H9 (cell line): ENCODE results near the gene COL19A1. TPM values are rescaled to one million over a fixed set of nuclear protein-coding genes. Genes with fewer than 3 reads are reported as not detected.

Experiments used
- DNase-seq: peaks from one replicate; pipeline ENCODE4 v3.0.0-alpha.2; 2017
- H2AFZ ChIP-seq: one replicate; pipeline ENCODE4 v1.6.1; 2013; ENCODE audit warnings: mild to moderate bottlenecking, low read length, control low read depth, moderate library complexity
- H2AK5ac ChIP-seq: 2 replicates; pipeline ENCODE4 v1.6.1; 2013; ENCODE audit warnings: low read length, control low read depth, mixed read lengths; ENCODE audit not compliant: insufficient read length
- H2BK120ac ChIP-seq: one replicate; pipeline ENCODE4 v1.6.1; 2013; ENCODE audit warnings: low read depth, mild to moderate bottlenecking, low read length, control low read depth, inconsistent platforms; ENCODE audit not compliant: poor library complexity, severe bottlenecking
- H2BK12ac ChIP-seq: 2 replicates; pipeline ENCODE4 v1.6.1; 2013; ENCODE audit warnings: low read length, control low read depth, mixed read lengths, low read depth; ENCODE audit not compliant: insufficient read length
- H2BK15ac ChIP-seq: 2 replicates; pipeline ENCODE4 v1.6.1; 2013; ENCODE audit warnings: low read depth, low read length, control low read depth
- H2BK20ac ChIP-seq: one replicate; pipeline ENCODE4 v1.6.1; 2013; ENCODE audit warnings: low read depth, mild to moderate bottlenecking, low read length, control low read depth, inconsistent platforms; ENCODE audit not compliant: poor library complexity, severe bottlenecking
- H2BK5ac ChIP-seq: 2 replicates; pipeline ENCODE4 v1.6.1; 2013; ENCODE audit warnings: low read length, control low read depth, mixed read lengths; ENCODE audit not compliant: insufficient read length
- H3K14ac ChIP-seq: 2 replicates; pipeline ENCODE4 v1.6.1; 2013; ENCODE audit warnings: low read length, control low read depth; ENCODE audit not compliant: insufficient read depth
- H3K18ac ChIP-seq: 2 replicates; pipeline ENCODE4 v1.6.1; 2013; ENCODE audit warnings: low read depth, mild to moderate bottlenecking, mixed read lengths, low read length, control low read depth; ENCODE audit not compliant: insufficient read length
- H3K23ac ChIP-seq: 2 replicates; pipeline ENCODE4 v1.6.1; 2013; ENCODE audit warnings: low read length, control low read depth, mixed read lengths, low read depth; ENCODE audit not compliant: insufficient read length
- H3K23me2 ChIP-seq: 2 replicates; pipeline ENCODE4 v1.6.1; 2013; ENCODE audit warnings: low read depth, mild to moderate bottlenecking, mixed read lengths, low read length, control low read depth; ENCODE audit not compliant: insufficient read length, poor library complexity, severe bottlenecking
- H3K27ac ChIP-seq: 2 replicates; pipeline ENCODE4 v1.5.1; 2013; ENCODE audit warnings: low read length, control low read depth, mixed read lengths, low read depth; ENCODE audit not compliant: insufficient read length
- H3K27me3 ChIP-seq: 2 replicates; pipeline ENCODE4 v1.6.1; 2013; ENCODE audit warnings: low read length, control low read depth, inconsistent platforms; ENCODE audit not compliant: insufficient read depth
- H3K4ac ChIP-seq: 2 replicates; pipeline ENCODE4 v1.6.1; 2013; ENCODE audit warnings: low read depth, mild to moderate bottlenecking, control low read depth, inconsistent platforms, low read length, moderate library complexity
- H3K4me1 ChIP-seq: 2 replicates; pipeline ENCODE4 v1.6.1; 2013; ENCODE audit warnings: low read length, control low read depth, inconsistent platforms; ENCODE audit not compliant: insufficient read depth
- H3K4me2 ChIP-seq: 2 replicates; pipeline ENCODE4 v1.6.1; 2013; ENCODE audit warnings: low read length, control low read depth, mixed read lengths; ENCODE audit not compliant: insufficient read length, insufficient read depth
- H3K56ac ChIP-seq: 2 replicates; pipeline ENCODE4 v1.6.1; 2013; ENCODE audit warnings: low read depth, mild to moderate bottlenecking, mixed read lengths, low read length, control low read depth; ENCODE audit not compliant: insufficient read length
- H3K79me1 ChIP-seq: 2 replicates; pipeline ENCODE4 v1.6.1; 2013; ENCODE audit warnings: low read depth, mild to moderate bottlenecking, moderate library complexity, low read length, control low read depth, inconsistent platforms; ENCODE audit not compliant: insufficient read depth, poor library complexity, severe bottlenecking
- H3K79me2 ChIP-seq: 2 replicates; pipeline ENCODE4 v1.6.1; 2013; ENCODE audit warnings: low read length, control low read depth, inconsistent platforms; ENCODE audit not compliant: insufficient read depth
- H3K9ac ChIP-seq: 2 replicates; pipeline ENCODE4 v1.6.1; 2013; ENCODE audit warnings: low read length, control low read depth, mixed read lengths; ENCODE audit not compliant: insufficient read length; ENCODE audit errors: extremely low read depth
- H3K9me3 ChIP-seq: one replicate; pipeline ENCODE4 v1.6.1; 2013; ENCODE audit warnings: low read depth, low read length, inconsistent platforms; ENCODE audit not compliant: control insufficient read depth
- H3T11ph ChIP-seq: one replicate; pipeline ENCODE4 v1.6.1; 2013; ENCODE audit warnings: mild to moderate bottlenecking, low read length, control low read depth, inconsistent platforms
- H4K20me1 ChIP-seq: one replicate; pipeline ENCODE4 v1.6.1; 2013; ENCODE audit not compliant: control insufficient read depth, insufficient read length, insufficient read depth
- H4K5ac ChIP-seq: 2 replicates; pipeline ENCODE4 v1.6.1; 2013; ENCODE audit warnings: low read depth, mild to moderate bottlenecking, mixed read lengths, low read length, control low read depth; ENCODE audit not compliant: insufficient read length
- H4K8ac ChIP-seq: replicated peaks from 2 replicates; pipeline ENCODE4 v1.6.1; 2013; ENCODE audit warnings: low read length, control low read depth, mixed read lengths, low read depth; ENCODE audit not compliant: insufficient read length
- H4K91ac ChIP-seq: 2 replicates; pipeline ENCODE4 v1.6.1; 2013; ENCODE audit warnings: low read depth, mild to moderate bottlenecking, moderate library complexity, mixed read lengths, low read length, control low read depth; ENCODE audit not compliant: insufficient read length
- H3K27ac Mint-ChIP-seq, 3 experiments: 2 replicates in 2 of 3; 3 replicates in 1 of 3; pipeline ENCODE4 v1.8.0; 2020 to 2021; ENCODE audit warnings: mixed read lengths in 3 of 3, mild to moderate bottlenecking in 1 of 3, moderate library complexity in 1 of 3
- H3K27me3 Mint-ChIP-seq: 2 replicates; pipeline ENCODE4 v1.8.0; 2021; ENCODE audit warnings: low read depth, mild to moderate bottlenecking, moderate library complexity, mixed read lengths
- H3K36me3 Mint-ChIP-seq, 3 experiments: 2 replicates in 2 of 3; 3 replicates in 1 of 3; pipeline ENCODE4 v1.8.0; 2020 to 2021; ENCODE audit warnings: low read depth in 3 of 3, mixed read lengths in 3 of 3; ENCODE audit not compliant: insufficient read depth in 1 of 3
- H3K4me1 Mint-ChIP-seq, 2 experiments: 2 replicates each; pipeline ENCODE4 v1.8.0; 2020; ENCODE audit warnings: mixed read lengths in 2 of 2
- H3K4me3 Mint-ChIP-seq, 2 experiments: 2 replicates in 1 of 2; 3 replicates in 1 of 2; pipeline ENCODE4 v1.8.0; 2020 to 2021; ENCODE audit warnings: mild to moderate bottlenecking in 2 of 2, mixed read lengths in 2 of 2, moderate library complexity in 1 of 2
- H3K9me3 Mint-ChIP-seq, 2 experiments: 2 replicates in 1 of 2; 3 replicates in 1 of 2; pipeline ENCODE4 v1.8.0; 2020; ENCODE audit warnings: mild to moderate bottlenecking in 2 of 2, mixed read lengths in 2 of 2, moderate library complexity in 1 of 2
- CTCF ChIP-seq: fragments of 200-600 bp; sonication (generic); conservative IDR thresholded peaks from 3 replicates; pipeline ENCODE4 v1.8.0; 2021; ENCODE audit warnings: antibody characterized with exemption, mild to moderate bottlenecking
- WGBS: extraction: QIAGEN DNeasy Blood & Tissue Kit; methylation state at CpG from one replicate; pipeline ENCODE4 v1.1.7; 2013; ENCODE audit warnings: missing lambda C conversion rate, low lambda C conversion rate, mixed read lengths; ENCODE audit not compliant: insufficient read length; ENCODE audit errors: extremely low coverage; 5-methylcytosine and 5-hydroxymethylcytosine counted together
- total RNA-seq: library from RNA; stranded (reverse); gene quantifications from 2 replicates; pipeline ENCODE4 v1.2.1, GENCODE V29; 2021

The COL19A1 gene
- total RNA-seq, 1 experiment from 2014 or later: not detected

DNA sequence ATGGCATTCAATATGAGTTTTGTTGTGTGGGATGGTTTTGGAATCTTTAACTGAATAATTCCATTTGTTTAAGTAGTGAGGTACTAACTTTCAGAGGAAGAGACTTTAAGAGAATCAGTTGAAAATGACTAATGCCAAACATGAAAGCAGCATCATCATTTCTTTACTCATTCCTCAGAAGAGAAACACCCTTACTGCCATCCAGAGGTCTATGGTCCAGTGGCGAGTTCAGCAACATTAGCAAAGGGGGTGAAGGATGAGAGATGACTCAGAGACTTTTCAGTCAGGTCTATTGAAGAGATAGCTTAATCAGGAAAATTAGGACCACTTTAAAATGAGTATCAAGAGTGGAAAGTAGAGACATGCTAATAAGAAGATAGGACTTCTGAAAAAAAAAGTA lies 118.8 kb downstream of the COL19A1 start:
- Histone ChIP-seq H2BK5ac (no peak overlapping the region), H2BK120ac (no peak overlapping the region), H3K9me3 (no peaks in the 10 kb centered on the region), H2BK12ac (no peak overlapping the region), H3K27me3 (no peaks in the 10 kb centered on the region), H3K18ac (no peak overlapping the region), H4K20me1 (no peaks in the 10 kb centered on the region), H2BK15ac (no peak overlapping the region), H3K27ac (no peak overlapping the region), H3K9ac (no peak overlapping the region), H3K79me1 (no peaks in the 10 kb centered on the region), H4K8ac (no peak overlapping the region), H3K4ac (no peak overlapping the region), H3K79me2 (no peaks in the 10 kb centered on the region), H4K91ac (no peak overlapping the region), H2AFZ (no peak overlapping the region), H3K14ac (no peak overlapping the region), H2BK20ac (no peak overlapping the region), H3K23me2 (no peaks in the 10 kb centered on the region), H3K56ac (no peak overlapping the region), H3K4me2 (no peak overlapping the region), H3K23ac (no peak overlapping the region), H3K4me1 (no peaks in the 10 kb centered on the region), H2AK5ac (no peak overlapping the region), H3T11ph (no peak overlapping the region), H4K5ac (no peak overlapping the region)
- H3K27ac Mint-ChIP-seq: no peak overlapping the region
- H3K27me3 Mint-ChIP-seq: no peaks in the 10 kb centered on the region
- WGBS: no CpG with 5 or more reads among the region's 1 CpG
- no peak for TF ChIP-seq CTCF
- no peak for DNase-seq
- H3K9me3 Mint-ChIP-seq: no peaks in the 10 kb centered on the region
- H3K4me1 Mint-ChIP-seq: 0 out of 4 replicates have a peak, but pooled peaks cover 2 to 4% of the 10 kb centered on the region in 2 experiments
- H3K4me3 Mint-ChIP-seq: no peak overlapping the region
- no peaks in the 10 kb centered on the region for H3K36me3 Mint-ChIP-seq
